ENCODE measurements around the gene OAS2.

Gene OAS2

DNA sequence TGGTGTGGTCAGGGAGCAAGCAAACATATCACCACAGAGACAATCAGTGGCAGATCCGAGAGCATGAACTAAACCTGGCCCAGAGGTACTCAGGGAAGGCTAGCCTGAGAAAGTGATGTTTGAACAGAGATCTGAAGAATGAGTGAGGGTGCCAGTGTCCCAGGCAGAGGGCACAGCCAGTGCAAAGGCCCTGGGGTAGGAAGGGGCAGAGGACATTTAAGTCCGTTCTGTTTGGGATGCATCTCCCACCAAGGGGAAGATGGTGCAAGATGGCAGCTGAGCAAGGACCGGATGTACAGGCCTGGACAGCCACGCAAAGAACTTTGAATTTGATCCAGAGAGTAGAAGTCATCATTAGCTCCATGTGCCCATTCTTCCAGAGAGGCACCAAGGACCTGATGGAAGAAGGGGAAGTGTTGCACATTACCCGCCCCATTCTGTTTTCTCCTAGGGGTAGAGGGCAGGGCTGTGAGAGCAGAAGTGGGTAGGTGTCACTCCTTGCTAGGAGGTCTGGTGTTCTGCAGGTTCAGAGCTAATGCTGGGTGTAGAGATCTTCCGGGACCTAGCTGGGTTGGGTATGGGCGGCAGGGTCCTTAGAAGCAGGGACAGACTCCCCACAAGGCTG is 82.1 kb downstream of the OAS2 start:
- no peak for DNase-seq

DNA sequence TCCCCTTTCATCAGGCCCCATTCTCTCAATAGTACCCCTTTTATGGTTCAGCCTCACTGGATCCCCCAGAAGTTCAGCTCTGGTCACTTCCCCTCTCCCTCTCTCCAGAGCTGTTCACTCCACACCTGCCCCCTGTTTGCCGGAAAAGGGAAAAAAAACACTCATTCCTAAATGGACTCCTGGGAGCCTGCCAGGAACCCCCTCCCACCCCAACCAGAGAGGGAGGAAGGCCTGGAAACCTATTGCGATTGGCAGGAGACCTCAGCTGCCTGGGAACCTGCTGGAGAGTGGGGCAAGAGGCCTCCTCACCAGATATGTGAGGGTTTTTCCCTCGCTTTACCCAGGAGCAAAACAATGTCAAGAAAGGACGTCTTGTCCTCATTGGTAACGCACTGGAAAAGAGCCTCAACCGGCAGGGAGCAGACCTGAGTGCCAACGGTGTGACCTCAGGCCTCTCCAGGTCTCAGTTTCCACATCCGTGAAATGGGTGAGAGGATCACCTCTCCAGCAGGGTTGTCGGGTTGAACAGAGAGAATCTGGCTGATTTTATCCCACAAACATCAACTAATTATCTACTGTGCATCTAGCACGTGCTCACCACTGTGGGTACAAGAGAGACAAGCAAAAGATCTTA is 82.9 kb downstream of the OAS2 start:
- no peak for DNase-seq

Data from activated CD4-positive, alpha-beta T cell treated with anti-CD3 and anti-CD28 coated beads, Interleukin-10, Interleukin-2, amounts not matched to agents 100 ng/mL and 50 ng/mL, durations not matched to agents 16 hours and 8 hours (primary cell).